Measurements from ENCODE around the gene ABCA10. TPM values are rescaled to one million over a fixed set of nuclear protein-coding genes. Genes with fewer than 3 reads are reported as not detected.
A peak's percentile ranks its signal among the peaks of the same experiment; 100 is the strongest.

The ABCA10 gene
- total RNA-seq, 2 experiments from 2014 or later: 0.22 to 0.38 TPM

- Mint-ChIP-seq H3K27me3 (no peaks in the 10 kb centered on the region), H3K36me3 (peaks cover 10% of the 10 kb centered on the region), H3K4me1 (ENCODE audit: low read depth) (no peaks in the 10 kb centered on the region), H3K4me3 (no peak overlapping the region), H3K9me3 (no peaks in the 10 kb centered on the region), H3K27ac (no peak overlapping the region)
- no peak for DNase-seq
- intact Hi-C loops (cut with micrococcal nuclease): no loop called here
- ChIA-PET CTCF (interaction anchor here (5.5 kb wide), 1 partner anchor 469 kb away, joined by 29 read pairs; no protein-coding TSS in a partner anchor), POLR2A (no interaction called here)
Observed at GRCh38 chr17:69245617-69246016, 17.0 kb upstream of the ABCA10 start.

- no peak for DNase-seq
- H3K27me3 Mint-ChIP-seq: no peaks in the 10 kb centered on the region
- no peaks in the 10 kb centered on the region for H3K4me1 Mint-ChIP-seq (ENCODE audit: low read depth)
- no peak overlapping the region for H3K4me3 Mint-ChIP-seq
- H3K27ac Mint-ChIP-seq: no peak overlapping the region
- no peaks in the 10 kb centered on the region for H3K9me3 Mint-ChIP-seq
- intact Hi-C loops (cut with micrococcal nuclease): no loop called here
- peaks cover 12% of the 10 kb centered on the region for H3K36me3 Mint-ChIP-seq
- CTCF ChIA-PET: interaction anchor here (1.0 kb wide), 1 partner anchor 19 kb away, joined by 5 read pairs; no protein-coding TSS in a partner anchor
- POLR2A ChIA-PET: no interaction called here
Observed at GRCh38 chr17:69239611-69240600, 11.3 kb upstream of the ABCA10 start.

GRCh38 chr17:69236946-69237345 is 8.3 kb upstream of the ABCA10 start:
- H3K36me3 Mint-ChIP-seq: peaks cover 10% of the 10 kb centered on the region
- peaks cover 19% of the 10 kb centered on the region for H3K9me3 Mint-ChIP-seq
- no peaks in the 10 kb centered on the region for H3K4me1 Mint-ChIP-seq (ENCODE audit: low read depth)
- intact Hi-C loops (cut with micrococcal nuclease): no loop called here
- no peaks in the 10 kb centered on the region for H3K27me3 Mint-ChIP-seq
- DNase-seq: no peak
- CTCF ChIA-PET: interaction anchor here (1.7 kb wide), 1 partner anchor 465 kb away, joined by 5 read pairs; no protein-coding TSS in a partner anchor
- H3K27ac Mint-ChIP-seq: no peak overlapping the region
- POLR2A ChIA-PET: no interaction called here
- H3K4me3 Mint-ChIP-seq: no peak overlapping the region

DNA sequence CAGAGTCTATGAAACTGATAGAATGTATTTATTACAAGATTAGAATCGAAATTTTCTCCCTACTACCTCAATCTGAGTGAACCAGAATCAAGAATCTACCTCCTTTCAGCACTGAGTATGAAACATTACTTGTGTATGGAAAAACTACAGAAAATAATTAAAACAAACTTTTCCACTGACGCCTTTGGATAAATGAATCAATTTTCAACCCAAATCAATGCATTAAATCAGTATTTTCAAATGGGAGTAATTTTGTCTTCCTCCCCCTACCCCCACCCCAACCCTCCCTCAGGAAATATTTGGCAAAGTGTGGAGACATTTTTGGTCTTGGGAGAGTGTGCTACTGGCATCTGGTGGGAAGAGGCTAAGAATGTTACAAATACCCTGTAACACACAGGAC is 7.8 kb upstream of the ABCA10 start:
- Mint-ChIP-seq H3K27me3 (no peaks in the 10 kb centered on the region), H3K27ac (no peak overlapping the region), H3K4me1 (ENCODE audit: low read depth) (no peaks in the 10 kb centered on the region), H3K4me3 (no peak overlapping the region), H3K36me3 (peaks cover 10% of the 10 kb centered on the region), H3K9me3 (peaks cover 21% of the 10 kb centered on the region)
- POLR2A ChIA-PET: no interaction called here
- intact Hi-C loops (cut with micrococcal nuclease): no loop called here
- no peak for DNase-seq
- CTCF ChIA-PET: interaction anchor here (0.9 to 1.7 kb wide), 2 partner anchors 12 to 465 kb away, joined by 3 to 5 read pairs; no protein-coding TSS in a partner anchor

GRCh38 chr17:69235338-69236058 is 6.9 kb upstream of the ABCA10 start:
- intact Hi-C loops (cut with micrococcal nuclease): no loop called here
- H3K4me3 Mint-ChIP-seq: no peak overlapping the region
- peaks cover 3% of the 10 kb centered on the region for H3K36me3 Mint-ChIP-seq
- DNase-seq: peak; percentile 68
- peaks cover 25% of the 10 kb centered on the region for H3K9me3 Mint-ChIP-seq
- no peak overlapping the region for H3K27ac Mint-ChIP-seq
- ChIA-PET POLR2A (no interaction called here), CTCF (interaction anchor here (0.9 to 1.2 kb wide), 2 partner anchors 13 to 14 kb away, joined by 3 to 4 read pairs; no protein-coding TSS in a partner anchor)
- no peaks in the 10 kb centered on the region for H3K4me1 Mint-ChIP-seq (ENCODE audit: low read depth)
- no peaks in the 10 kb centered on the region for H3K27me3 Mint-ChIP-seq

- Mint-ChIP-seq H3K27me3 (no peaks in the 10 kb centered on the region), H3K4me3 (no peak overlapping the region), H3K9me3 (peaks cover 25% of the 10 kb centered on the region), H3K36me3 (no peaks in the 10 kb centered on the region), H3K27ac (no peak overlapping the region), H3K4me1 (ENCODE audit: low read depth) (no peaks in the 10 kb centered on the region)
- ChIA-PET CTCF (interaction anchor here (1.9 kb wide), 1 partner anchor 9 kb away, joined by 5 read pairs; no protein-coding TSS in a partner anchor), POLR2A (no interaction called here)
- no peak for DNase-seq
- intact Hi-C loops (cut with micrococcal nuclease): no loop called here
Observed at GRCh38 chr17:69232650-69233049, 4.0 kb upstream of the ABCA10 start.

- ChIA-PET POLR2A (no interaction called here), CTCF (no interaction called here)
- H3K4me3 Mint-ChIP-seq: no peak overlapping the region
- peaks cover 25% of the 10 kb centered on the region for H3K9me3 Mint-ChIP-seq
- no peaks in the 10 kb centered on the region for H3K36me3 Mint-ChIP-seq
- DNase-seq: no peak
- intact Hi-C loops (cut with micrococcal nuclease): no loop called here
- H3K4me1 Mint-ChIP-seq (ENCODE audit: low read depth): no peaks in the 10 kb centered on the region
- H3K27ac Mint-ChIP-seq: no peak overlapping the region
- no peaks in the 10 kb centered on the region for H3K27me3 Mint-ChIP-seq
Observed at GRCh38 chr17:69231521-69231920, 2.9 kb upstream of the ABCA10 start.

GRCh38 chr17:69230939-69231338 is 2.3 kb upstream of the ABCA10 start:
- peaks cover 25% of the 10 kb centered on the region for H3K9me3 Mint-ChIP-seq
- CTCF ChIA-PET: interaction anchor here (0.6 kb wide), 1 partner anchor 135 kb away, joined by 3 read pairs; no protein-coding TSS in a partner anchor

DNA sequence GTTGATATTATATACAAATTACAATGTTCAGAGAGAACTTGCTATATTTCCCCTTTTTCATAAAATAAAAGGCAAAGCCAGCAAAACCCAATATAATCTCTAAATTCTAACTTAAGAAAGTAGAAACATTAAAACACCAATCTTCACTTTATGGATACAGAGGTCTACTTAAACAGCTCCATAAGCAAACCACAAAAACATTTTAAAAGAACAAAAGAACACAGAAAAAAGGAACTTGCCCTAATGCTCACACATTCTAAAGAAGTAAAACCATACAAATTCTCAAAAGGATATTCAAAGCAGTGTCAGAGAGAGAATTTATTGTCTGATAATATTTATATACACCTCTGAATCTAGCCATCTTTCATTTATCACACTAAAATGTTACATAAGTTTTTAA is 606 bp downstream of the ABCA10 start:
- POLR2A ChIA-PET: no interaction called here
- Mint-ChIP-seq H3K4me3 (no peak overlapping the region), H3K9me3 (peaks cover 15% of the 10 kb centered on the region), H3K4me1 (ENCODE audit: low read depth) (no peaks in the 10 kb centered on the region), H3K27ac (no peak overlapping the region), H3K36me3 (no peaks in the 10 kb centered on the region), H3K27me3 (no peaks in the 10 kb centered on the region)
- CTCF ChIA-PET: interaction anchor here (1.3 kb wide), 1 partner anchor 449 kb away, joined by 3 read pairs; no protein-coding TSS in a partner anchor
- no peak for DNase-seq
- intact Hi-C loops (cut with micrococcal nuclease): no loop called here

More at GRCh38 chr17:69230939-69231338, 2.3 kb upstream of the ABCA10 start:
- Mint-ChIP-seq H3K27ac (no peak overlapping the region), H3K27me3 (no peaks in the 10 kb centered on the region), H3K36me3 (no peaks in the 10 kb centered on the region), H3K4me3 (no peak overlapping the region), H3K4me1 (ENCODE audit: low read depth) (no peaks in the 10 kb centered on the region)
- intact Hi-C loops (cut with micrococcal nuclease): no loop called here
- DNase-seq: no peak
- POLR2A ChIA-PET: no interaction called here

GRCh38 chr17:69227541-69227940 is 1.1 kb downstream of the ABCA10 start:
- ChIA-PET CTCF (interaction anchor here (1.3 kb wide), 1 partner anchor 449 kb away, joined by 3 read pairs; no protein-coding TSS in a partner anchor), POLR2A (no interaction called here)
- Mint-ChIP-seq H3K4me3 (no peak overlapping the region), H3K4me1 (ENCODE audit: low read depth) (no peaks in the 10 kb centered on the region), H3K27ac (no peak overlapping the region), H3K27me3 (no peaks in the 10 kb centered on the region), H3K9me3 (peaks cover 10% of the 10 kb centered on the region), H3K36me3 (no peaks in the 10 kb centered on the region)
- intact Hi-C loops (cut with micrococcal nuclease): no loop called here
- no peak for DNase-seq

DNA sequence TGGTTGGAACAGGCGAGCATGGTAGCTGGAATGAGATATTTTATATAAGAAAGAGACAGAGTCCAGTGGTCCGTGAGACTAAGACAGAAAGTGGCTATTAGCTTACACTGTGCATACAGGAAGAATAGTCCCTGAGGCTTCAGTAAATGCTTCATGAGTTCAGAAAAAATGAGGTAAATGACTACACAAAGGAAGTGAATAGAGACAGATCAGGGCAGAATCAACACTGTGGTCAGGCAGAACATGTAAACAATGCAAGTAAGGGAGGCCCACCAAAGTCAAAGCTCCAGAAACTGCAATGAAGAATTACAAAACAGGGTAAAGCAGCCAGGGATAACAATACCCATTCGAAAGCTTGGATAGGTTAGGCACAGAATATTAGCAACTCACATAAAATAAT is 4.8 kb downstream of the ABCA10 start:
- Mint-ChIP-seq H3K9me3 (no peaks in the 10 kb centered on the region), H3K36me3 (peaks cover 6% of the 10 kb centered on the region), H3K4me3 (no peak overlapping the region), H3K4me1 (ENCODE audit: low read depth) (no peaks in the 10 kb centered on the region), H3K27me3 (no peaks in the 10 kb centered on the region), H3K27ac (no peak overlapping the region)
- ChIA-PET POLR2A (no interaction called here), CTCF (interaction anchor here (1.1 kb wide), 1 partner anchor 9 kb away, joined by 5 read pairs; no protein-coding TSS in a partner anchor)
- no peak for DNase-seq
- intact Hi-C loops (cut with micrococcal nuclease): no loop called here

DNA sequence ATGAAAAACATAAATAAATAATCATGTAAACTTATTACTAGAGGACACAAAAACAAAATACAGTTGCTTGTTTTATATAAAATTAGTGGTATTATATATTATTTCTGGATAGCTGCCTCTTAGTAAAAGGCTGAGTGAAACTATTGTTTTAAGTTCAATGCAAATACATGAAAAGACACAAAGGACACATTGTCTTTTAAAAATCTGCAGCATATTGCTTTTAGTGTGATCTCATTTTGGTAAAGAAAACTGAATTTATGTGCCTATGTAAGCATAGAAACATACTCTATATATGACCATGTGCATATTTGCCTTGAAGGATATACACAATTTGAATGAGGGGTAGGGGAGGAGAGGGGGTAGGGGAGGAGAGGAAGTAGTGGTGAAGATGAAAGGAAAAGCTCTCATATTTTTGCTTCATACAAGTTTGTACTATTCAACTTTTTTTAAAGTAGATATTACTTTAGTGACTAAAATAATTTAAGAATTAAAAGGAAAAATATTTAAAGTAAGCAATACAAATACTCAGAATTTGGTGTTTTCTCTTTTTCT is 5.8 kb downstream of the ABCA10 start:
- no peak overlapping the region for H3K27ac Mint-ChIP-seq
- DNase-seq: no peak
- H3K9me3 Mint-ChIP-seq: no peaks in the 10 kb centered on the region
- no peaks in the 10 kb centered on the region for H3K27me3 Mint-ChIP-seq
- ChIA-PET CTCF (interaction anchor here (1.1 kb wide), 1 partner anchor 10 kb away, joined by 5 read pairs; no protein-coding TSS in a partner anchor), POLR2A (no interaction called here)
- H3K36me3 Mint-ChIP-seq: peaks cover 6% of the 10 kb centered on the region
- H3K4me3 Mint-ChIP-seq: no peak overlapping the region
- intact Hi-C loops (cut with micrococcal nuclease): no loop called here
- no peaks in the 10 kb centered on the region for H3K4me1 Mint-ChIP-seq (ENCODE audit: low read depth)
